ENCODE data around the gene MCM10.

Gene MCM10

DNA sequence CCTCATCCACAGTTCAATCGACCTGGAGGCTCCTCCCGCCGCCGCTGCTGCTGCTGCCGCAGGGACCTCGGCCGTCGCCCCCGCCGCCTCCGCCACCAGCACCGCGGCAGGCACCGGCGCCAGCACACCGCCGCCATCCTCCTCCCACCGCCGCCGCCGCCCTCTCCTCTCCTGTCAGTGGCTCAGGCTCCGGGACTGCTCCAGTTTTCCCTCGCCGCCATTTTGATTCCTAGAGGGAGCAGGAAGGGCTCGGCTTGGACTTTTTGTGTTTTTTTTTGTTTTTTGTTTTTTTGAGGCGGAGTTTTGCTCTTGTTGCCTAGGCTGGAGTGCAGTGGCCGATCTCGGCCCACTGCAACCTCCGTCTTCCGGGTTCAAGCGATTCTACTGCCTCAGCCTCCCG is 3.0 kb upstream of the MCM10 start:
- H3K27ac ChIP-seq (ENCODE audit: low read length): no peak overlapping the region
- no peak overlapping the region; the same call in 1 of the 2 replicates for H3K4me2 ChIP-seq (ENCODE audit: low read depth, low read length)
- no peak for DNase-seq
- no peaks in the 10 kb centered on the region for H3K36me3 ChIP-seq (replicated peaks; ENCODE audit: insufficient read depth, low read length)
- H3K4me1 ChIP-seq (ENCODE audit: low read length): peaks cover 8% of the 10 kb centered on the region
- no peaks in the 10 kb centered on the region for H3F3A ChIP-seq (ENCODE audit: insufficient read depth, low read length)
- H3K9me2 ChIP-seq (replicated peaks; ENCODE audit: insufficient read depth, low read length): no peaks in the 10 kb centered on the region
- no peaks in the 10 kb centered on the region for H3K27me3 ChIP-seq (replicated peaks; ENCODE audit: insufficient read depth, low read length)
- 0 out of 2 replicates have a peak overlapping the region, but pooled peaks have one; percentile 38 for H2AFZ ChIP-seq (ENCODE audit: low read length)
- no peaks in the 10 kb centered on the region for H3K9me3 ChIP-seq (replicated peaks; ENCODE audit: insufficient read depth, low read length)
- peaks cover 17% of the 10 kb centered on the region for H3K79me2 ChIP-seq (ENCODE audit: low read length)
- H3K9ac ChIP-seq (ENCODE audit: low read length): no peak overlapping the region
- no peak for TF ChIP-seq CTCF (IDR thresholded peaks at IDR 0.05; ENCODE audit: low read length)
- TF ChIP-seq EZH2 (optimal IDR thresholded peaks at IDR 0.05; ENCODE audit: low read depth, low read length): no peak
- no peak for TF ChIP-seq EZH2phosphoT487 (IDR thresholded peaks at IDR 0.05; ENCODE audit: low read length)
- no peaks in the 10 kb centered on the region for H4K20me1 ChIP-seq (ENCODE audit: insufficient read depth, low read length)
- no peak overlapping the region for H3K4me3 ChIP-seq (ENCODE audit: low read length)

- Histone ChIP-seq H3K27ac (ENCODE audit: low read length) (no peak overlapping the region), H3K9me3 (replicated peaks; ENCODE audit: insufficient read depth, low read length) (no peaks in the 10 kb centered on the region), H3K9ac (ENCODE audit: low read length) (peak overlapping the region; percentile 71), H3K4me3 (ENCODE audit: low read length) (peak overlapping the region; percentile 80), H3F3A (ENCODE audit: insufficient read depth, low read length) (no peaks in the 10 kb centered on the region), H3K4me1 (ENCODE audit: low read length) (peaks cover 8% of the 10 kb centered on the region), H4K20me1 (ENCODE audit: insufficient read depth, low read length) (no peaks in the 10 kb centered on the region), H2AFZ (ENCODE audit: low read length) (peak overlapping the region; percentile 74), H3K27me3 (replicated peaks; ENCODE audit: insufficient read depth, low read length) (no peaks in the 10 kb centered on the region), H3K79me2 (ENCODE audit: low read length) (peaks cover 45% of the 10 kb centered on the region), H3K4me2 (ENCODE audit: low read depth, low read length) (peak overlapping the region; percentile 95), H3K36me3 (replicated peaks; ENCODE audit: insufficient read depth, low read length) (peaks cover 4% of the 10 kb centered on the region; the same call in 1 of the 2 replicates), H3K9me2 (replicated peaks; ENCODE audit: insufficient read depth, low read length) (no peaks in the 10 kb centered on the region)
- TF ChIP-seq EZH2 (optimal IDR thresholded peaks at IDR 0.05; ENCODE audit: low read depth, low read length) (no peak), CTCF (IDR thresholded peaks at IDR 0.05; ENCODE audit: low read length) (no peak), EZH2phosphoT487 (IDR thresholded peaks at IDR 0.05; ENCODE audit: low read length) (no peak)
- DNase-seq: peak; percentile 10
These were observed 506 bp downstream of the MCM10 start for GRCh38 chr10:13161857-13162271.

DNA sequence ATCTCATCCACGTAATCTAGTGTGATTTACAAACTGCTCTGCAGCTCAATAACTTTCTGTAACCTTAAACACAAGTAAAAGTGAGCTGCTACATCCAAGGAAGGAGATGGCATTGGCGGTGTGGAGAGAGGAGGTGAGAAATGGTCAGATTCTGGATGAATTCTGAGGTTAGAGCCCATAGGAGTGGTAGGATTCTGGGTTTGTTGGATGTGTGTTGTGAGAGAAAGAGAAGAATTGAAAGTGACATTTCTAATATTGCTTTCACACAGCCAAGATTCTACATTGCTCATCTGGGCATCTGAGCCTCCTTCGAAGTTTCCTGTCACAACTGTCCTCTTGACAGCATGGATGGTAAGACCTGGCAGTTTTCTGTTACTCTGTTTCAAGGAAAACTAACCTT is 2.5 kb downstream of the MCM10 start:
- peaks cover 8% of the 10 kb centered on the region for H3K4me1 ChIP-seq (ENCODE audit: low read length)
- peaks cover 64% of the 10 kb centered on the region for H3K79me2 ChIP-seq (ENCODE audit: low read length)
- peaks cover 4% of the 10 kb centered on the region; the same call in 1 of the 2 replicates for H3K36me3 ChIP-seq (replicated peaks; ENCODE audit: insufficient read depth, low read length)
- no peaks in the 10 kb centered on the region for H3K27me3 ChIP-seq (replicated peaks; ENCODE audit: insufficient read depth, low read length)
- no peak overlapping the region for H3K4me2 ChIP-seq (ENCODE audit: low read depth, low read length)
- H3K9me2 ChIP-seq (replicated peaks; ENCODE audit: insufficient read depth, low read length): no peaks in the 10 kb centered on the region
- no peak overlapping the region for H3K27ac ChIP-seq (ENCODE audit: low read length)
- no peak for TF ChIP-seq EZH2 (optimal IDR thresholded peaks at IDR 0.05; ENCODE audit: low read depth, low read length)
- no peak for TF ChIP-seq CTCF (IDR thresholded peaks at IDR 0.05; ENCODE audit: low read length)
- TF ChIP-seq EZH2phosphoT487 (IDR thresholded peaks at IDR 0.05; ENCODE audit: low read length): no peak
- H3K9ac ChIP-seq (ENCODE audit: low read length): no peak overlapping the region
- no peak overlapping the region for H3K4me3 ChIP-seq (ENCODE audit: low read length)
- DNase-seq: no peak
- no peaks in the 10 kb centered on the region for H3K9me3 ChIP-seq (replicated peaks; ENCODE audit: insufficient read depth, low read length)
- H3F3A ChIP-seq (ENCODE audit: insufficient read depth, low read length): no peaks in the 10 kb centered on the region
- H2AFZ ChIP-seq (ENCODE audit: low read length): no peak overlapping the region
- no peaks in the 10 kb centered on the region for H4K20me1 ChIP-seq (ENCODE audit: insufficient read depth, low read length)

Data from MM.1S (cell line).